NOMO-1 (cell line): ENCODE measurements around the gene GLI3.

Source experiments
- DNase-seq, 2 experiments: peaks; one replicate each; lab custom pipeline; 2025; ENCODE audit not compliant: unreplicated experiment in 2 of 2; lab: John Stamatoyannopoulos, UW

The GLI3 gene

GRCh38 chr7:41942468-41943093 is 294.4 kb downstream of the GLI3 start:
- no peak for DNase-seq

DNA sequence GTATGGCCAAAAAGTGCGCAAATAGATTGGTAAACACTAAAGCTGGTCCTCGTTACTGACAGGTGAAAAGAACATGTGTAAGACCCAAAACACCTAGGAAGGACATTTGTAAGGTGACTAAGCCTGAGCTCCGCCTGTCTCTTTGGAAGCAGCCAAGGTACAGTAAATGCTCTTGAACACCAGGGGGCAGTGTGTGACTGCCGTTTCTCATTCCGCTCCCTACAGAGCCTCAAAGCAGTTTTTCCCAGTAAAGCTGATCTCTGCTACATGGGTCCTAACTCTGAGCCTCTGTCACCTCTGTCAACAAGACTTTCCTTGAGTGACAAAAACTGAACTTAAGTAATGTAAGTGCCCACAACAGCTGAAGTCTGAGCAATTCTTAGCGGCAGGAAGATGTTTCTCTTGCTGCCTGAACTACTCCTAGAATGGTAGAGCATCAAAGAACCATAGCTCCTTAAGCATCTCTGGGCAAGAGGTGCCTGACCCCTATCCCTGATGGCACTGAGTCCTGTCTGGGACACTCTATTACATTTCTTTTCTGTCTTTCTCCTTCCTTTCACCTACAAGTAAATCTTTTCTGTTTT is 296.2 kb downstream of the GLI3 start:
- peak; percentile 58 to 66 for DNase-seq

GRCh38 chr7:41938371-41938770 is 298.6 kb downstream of the GLI3 start:
- DNase-seq, result no peak

DNA sequence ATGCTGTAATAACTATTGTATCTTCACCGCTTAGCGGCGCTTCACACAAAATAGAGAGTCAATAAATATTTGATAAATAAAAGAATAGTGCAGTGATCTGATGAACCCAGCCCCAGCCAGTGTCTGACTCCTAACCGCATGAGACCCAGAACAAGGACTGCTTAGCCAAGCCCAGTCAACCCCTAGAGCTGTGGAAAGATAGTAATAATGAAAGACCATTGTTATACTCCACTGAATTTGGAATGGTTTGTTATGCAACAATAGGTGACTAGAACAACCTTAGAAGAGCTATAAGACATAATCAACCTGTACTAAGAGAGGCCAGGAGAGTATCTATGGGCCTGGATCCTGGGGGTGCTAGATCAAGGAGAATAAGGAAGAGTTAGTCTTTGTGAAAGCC is 303.6 kb downstream of the GLI3 start:
- DNase-seq, result no peak

GRCh38 chr7:41931263-41931646 is 305.8 kb downstream of the GLI3 start:
- no peak for DNase-seq

- peak in 1 of 2 experiments; percentile 8 for DNase-seq
These were observed 306.3 kb downstream of the GLI3 start for GRCh38 chr7:41930538-41931262.

GRCh38 chr7:41928781-41929180 is 308.2 kb downstream of the GLI3 start:
- DNase-seq, result no peak

GRCh38 chr7:41928166-41928565 is 308.8 kb downstream of the GLI3 start:
- no peak for DNase-seq

GRCh38 chr7:41927380-41927779 is 309.6 kb downstream of the GLI3 start:
- DNase-seq, result no peak

DNA sequence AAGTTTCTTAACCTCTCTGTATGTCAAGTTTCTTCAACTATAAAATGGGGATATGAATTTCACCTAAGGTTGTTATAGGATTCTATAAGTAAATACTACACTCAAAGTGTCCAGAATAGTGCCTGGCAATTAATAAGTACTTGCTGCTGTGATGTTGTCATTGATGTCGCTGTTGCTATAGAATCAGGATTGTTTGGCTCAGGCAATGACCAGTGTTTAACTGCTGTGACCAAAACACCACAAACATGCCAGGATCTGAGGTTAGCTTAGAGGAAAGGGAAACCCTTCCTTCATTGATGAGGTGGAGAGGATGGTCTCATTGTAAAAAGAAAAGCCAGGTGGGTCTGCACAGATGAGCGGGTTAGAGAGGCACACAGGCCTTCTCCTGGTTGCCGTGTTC is 311.1 kb downstream of the GLI3 start:
- no peak for DNase-seq

DNA sequence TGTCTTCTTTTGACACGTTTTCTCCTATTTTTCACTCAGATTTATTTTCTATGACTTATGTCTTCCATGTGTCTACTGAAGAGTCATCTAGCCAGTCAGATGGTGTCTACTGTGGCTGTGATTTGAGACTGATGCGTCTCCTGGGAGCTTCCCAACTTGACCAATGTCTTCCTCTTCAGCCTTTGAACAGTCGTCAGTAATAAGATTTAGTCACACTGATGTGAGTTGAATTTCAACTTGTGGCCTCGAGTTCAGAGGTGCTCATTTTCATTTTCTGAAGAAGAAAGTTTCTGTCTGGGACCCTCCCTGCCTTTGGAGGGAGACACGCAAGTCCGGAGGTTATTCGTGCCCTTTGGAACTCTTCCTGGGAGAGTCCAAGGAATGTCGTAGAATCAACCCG is 312.2 kb downstream of the GLI3 start:
- no peak for DNase-seq

GRCh38 chr7:41922373-41922772 is 314.6 kb downstream of the GLI3 start:
- no peak for DNase-seq

DNA sequence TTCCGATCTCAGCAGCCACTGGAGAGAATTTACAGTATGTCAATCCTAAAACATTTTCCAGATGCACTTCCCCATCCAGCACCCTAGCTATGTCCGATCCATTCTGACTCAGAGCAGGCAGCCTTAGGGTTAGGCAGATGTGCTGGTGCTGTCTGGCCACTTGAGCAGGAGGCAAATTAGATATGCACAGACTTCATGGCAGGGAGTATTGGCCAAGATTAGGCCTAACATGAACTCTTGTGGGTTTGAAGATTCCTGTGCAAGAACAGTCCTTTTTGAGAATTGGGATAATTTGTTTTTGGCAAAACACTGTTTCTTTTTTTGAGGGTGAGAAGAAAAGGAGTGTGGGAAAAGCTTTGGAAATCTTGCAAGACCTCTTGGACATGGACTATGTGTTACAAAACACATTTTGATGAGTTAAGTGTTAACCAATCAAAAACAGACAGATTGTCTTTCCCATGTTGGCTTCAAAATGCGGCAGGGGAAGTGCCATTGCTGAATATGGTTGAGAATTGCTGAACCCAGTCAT is 315.5 kb downstream of the GLI3 start:
- DNase-seq, result no peak

DNA sequence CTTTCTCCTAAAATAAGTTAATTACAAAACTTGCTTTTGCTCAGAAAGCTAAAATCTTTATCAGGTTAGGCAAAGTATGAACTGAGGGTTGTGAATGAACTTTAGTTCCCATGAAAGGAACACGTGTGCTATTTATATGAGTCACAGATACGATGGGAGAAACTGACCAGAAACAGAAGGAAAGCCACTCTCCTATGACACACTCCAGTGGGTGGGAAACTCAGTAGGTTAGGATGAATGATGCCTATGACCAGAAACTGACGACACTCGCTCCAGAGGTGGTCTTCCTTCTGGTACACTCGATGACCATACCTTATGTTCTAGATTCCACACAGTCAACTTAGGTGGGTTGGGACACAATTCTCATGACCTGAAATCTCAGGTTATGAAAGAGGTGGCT is 318.4 kb downstream of the GLI3 start:
- no peak for DNase-seq

GRCh38 chr7:41916450-41916927 is 320.5 kb downstream of the GLI3 start:
- DNase-seq, result no peak

DNA sequence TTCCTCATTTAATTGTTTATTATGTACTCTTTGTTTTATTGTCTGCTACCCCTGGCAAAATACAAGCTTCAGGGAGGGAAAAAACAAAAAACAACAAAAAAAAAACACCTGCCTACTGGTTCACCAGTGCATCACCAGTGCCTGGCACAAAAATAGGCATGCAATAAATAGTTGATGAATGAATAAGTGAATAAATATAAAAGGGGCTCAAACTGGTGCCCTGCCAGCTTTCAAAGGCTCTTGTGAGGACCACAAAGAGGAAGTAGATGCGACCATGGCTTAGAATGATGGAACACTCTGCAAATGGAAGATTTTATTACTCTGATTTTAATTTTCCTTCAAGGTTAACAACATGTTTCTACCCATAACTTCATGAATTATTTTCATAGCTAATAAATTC is 321.1 kb downstream of the GLI3 start:
- DNase-seq, result peak in 1 of 2 experiments; percentile 21

- no peak for DNase-seq
These were observed 324.0 kb downstream of the GLI3 start for GRCh38 chr7:41912851-41913567.

- no peak for DNase-seq
These were observed 324.6 kb downstream of the GLI3 start for GRCh38 chr7:41912426-41912825.

- no peak for DNase-seq
These were observed 325.2 kb downstream of the GLI3 start for GRCh38 chr7:41911792-41912191.
